Lower leg skin (tissue), 3 donors: ENCODE data around the gene GABRR1.

Source experiments
- POLR2A ChIP-seq, 2 donors: fragments of 450-650 bp; IDR thresholded peaks; one replicate each; pipeline ENCODE4 v1.6.1; 2016 to 2017; ENCODE audit warnings: antibody characterized with exemption in 2 of 2, mild to moderate bottlenecking in 1 of 2, moderate library complexity in 1 of 2
- TF ChIP-seq, protein P1 (sequence below), 3 donors: fragments of 450-650 bp; IDR thresholded peaks; one replicate each; pipeline ENCODE4 v1.5.1; 2016; ENCODE audit warnings: antibody characterized with exemption in 3 of 3, mild to moderate bottlenecking in 3 of 3, moderate library complexity in 2 of 3

DNA sequence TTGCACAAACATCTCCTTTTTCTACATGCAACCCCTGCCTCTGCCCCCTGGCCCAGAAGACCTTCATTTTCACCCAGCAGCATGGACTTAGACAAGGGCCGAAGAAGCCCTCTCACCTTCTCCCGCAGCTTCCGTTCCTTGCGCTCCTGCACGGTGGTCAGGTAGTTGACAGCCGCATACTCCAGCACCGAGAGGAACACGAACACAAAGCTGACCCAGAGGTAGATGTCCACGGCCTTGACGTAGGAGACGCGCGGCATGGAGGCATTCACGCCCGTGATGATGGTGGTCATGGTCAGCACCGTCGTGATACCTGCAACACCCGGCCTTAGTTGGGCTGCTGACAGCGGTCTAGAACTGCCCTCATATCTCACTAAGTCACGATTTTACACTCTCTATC lies 47.1 kb upstream of the GABRR1 start:
- TF ChIP-seq POLR2A (IDR thresholded peaks at IDR 0.05): no peak
- TF ChIP-seq, protein P1, sequence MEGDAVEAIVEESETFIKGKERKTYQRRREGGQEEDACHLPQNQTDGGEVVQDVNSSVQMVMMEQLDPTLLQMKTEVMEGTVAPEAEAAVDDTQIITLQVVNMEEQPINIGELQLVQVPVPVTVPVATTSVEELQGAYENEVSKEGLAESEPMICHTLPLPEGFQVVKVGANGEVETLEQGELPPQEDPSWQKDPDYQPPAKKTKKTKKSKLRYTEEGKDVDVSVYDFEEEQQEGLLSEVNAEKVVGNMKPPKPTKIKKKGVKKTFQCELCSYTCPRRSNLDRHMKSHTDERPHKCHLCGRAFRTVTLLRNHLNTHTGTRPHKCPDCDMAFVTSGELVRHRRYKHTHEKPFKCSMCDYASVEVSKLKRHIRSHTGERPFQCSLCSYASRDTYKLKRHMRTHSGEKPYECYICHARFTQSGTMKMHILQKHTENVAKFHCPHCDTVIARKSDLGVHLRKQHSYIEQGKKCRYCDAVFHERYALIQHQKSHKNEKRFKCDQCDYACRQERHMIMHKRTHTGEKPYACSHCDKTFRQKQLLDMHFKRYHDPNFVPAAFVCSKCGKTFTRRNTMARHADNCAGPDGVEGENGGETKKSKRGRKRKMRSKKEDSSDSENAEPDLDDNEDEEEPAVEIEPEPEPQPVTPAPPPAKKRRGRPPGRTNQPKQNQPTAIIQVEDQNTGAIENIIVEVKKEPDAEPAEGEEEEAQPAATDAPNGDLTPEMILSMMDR (IDR thresholded peaks at IDR 0.05): no peak
